Measurements from ENCODE around the gene CCR5. TPM values are rescaled to one million over a fixed set of nuclear protein-coding genes. Genes with fewer than 3 reads are reported as not detected.
A peak's percentile ranks its signal among the peaks of the same experiment; 100 is the strongest.

CCR5 gene
- total and polyA plus RNA-seq, 9 of the 15 experiments (the other 6 are each of a cell fraction or from before 2014, with no cell fraction given) = not detected

- no peak for TF ChIP-seq REST (IDR thresholded peaks at IDR 0.05; ENCODE audit: borderline replicate concordance)
- TF ChIP-seq REST (CRISPR knock-in tag; IDR thresholded peaks at IDR 0.05; ENCODE audit: low read depth) = no peak
- 0 out of 2 replicates have a peak, but pooled peaks have one; percentile 9 for TF ChIP-seq NFE2 (IDR thresholded peaks at IDR 0.05; ENCODE audit: low read depth)
- no peak for TF ChIP-seq CBFB (CRISPR knock-in tag; IDR thresholded peaks at IDR 0.05)
- 0 out of 2 replicates have a peak, but pooled peaks have one; percentile 1 for TF ChIP-seq USF2 (CRISPR knock-in tag; IDR thresholded peaks at IDR 0.05)
- TF ChIP-seq ZFP30 (CRISPR knock-in tag; IDR thresholded peaks at IDR 0.05; ENCODE audit: borderline replicate concordance) = no peak
- no peak for TF ChIP-seq ILK (tag; IDR thresholded peaks at IDR 0.05; ENCODE audit: borderline replicate concordance, low read depth)
- TF ChIP-seq MAX (CRISPR knock-in tag; IDR thresholded peaks at IDR 0.05) = peak; percentile 31; the same call in 1 of the 2 replicates
- peak; percentile 63 for TF ChIP-seq SOX6 (IDR thresholded peaks at IDR 0.05)
- TF ChIP-seq ZNF431 (CRISPR knock-in tag; IDR thresholded peaks at IDR 0.05) = no peak
- TF ChIP-seq CHD1 (IDR thresholded peaks at IDR 0.05; ENCODE audit: low read length) = no peak
- no peak for TF ChIP-seq DEAF1 (CRISPR knock-in tag; IDR thresholded peaks at IDR 0.05)
- no peak for TF ChIP-seq ZKSCAN8 (CRISPR knock-in tag; IDR thresholded peaks at IDR 0.05)
- TF ChIP-seq SAFB (IDR thresholded peaks at IDR 0.05; ENCODE audit: borderline replicate concordance, low read depth, low read length) = no peak
- TF ChIP-seq SMAD3 (CRISPR knock-in tag; conservative IDR thresholded peaks at IDR 0.05) = no peak
- no peak for TF ChIP-seq ETV5 (CRISPR knock-in tag; IDR thresholded peaks at IDR 0.05; ENCODE audit: low read depth)
- peak; percentile 65 for TF ChIP-seq NFIC (IDR thresholded peaks at IDR 0.05)
- no peak for TF ChIP-seq ZSCAN29 (IDR thresholded peaks at IDR 0.05)
Measured at GRCh38 chr3:46423588-46423987, 52.8 kb downstream of the CCR5 start (continued).

Measured in K562 (cell line).